Endothelial cell of umbilical vein (primary cell): ENCODE data around the gene NPTX1. TPM values are rescaled to one million over a fixed set of nuclear protein-coding genes. Genes with fewer than 3 reads are reported as not detected.

ENCODE experiments used
- BruUV-seq: library from RNA; stranded (reverse); fragments of 400-500 nt; replicated peaks from 2 replicates; lab custom pipeline; 2021; lab: Mats Ljungman, UMichigan
- CTCF ChIA-PET: fragments of 300-600, 350-600 bp; sonication (Branson Sonifier 250); formaldehyde crosslinking; loops from one replicate; lab custom pipeline; 2021; ENCODE audit warnings: antibody characterized with exemption, inconsistent platforms; lab: Charles Lee
- POLR2A ChIA-PET: fragments of 300-600, 350-600 bp; sonication (Branson Sonifier 250); formaldehyde crosslinking; loops from one replicate; lab custom pipeline; 2021; ENCODE audit warnings: antibody characterized with exemption, inconsistent platforms; lab: Charles Lee
- DNase-seq: peaks from one replicate; pipeline ENCODE4 v3.0.0-alpha.2; 2011; ENCODE audit warnings: low read depth, low spot score
- FAIRE-seq: peaks from 2 replicates; lab custom pipeline; 2011; peaks lifted over from hg19 to GRCh38; lab: Jason Lieb, UNC
- H2AFZ ChIP-seq: 2 replicates; pipeline ENCODE4 v1.6.0; 2012; ENCODE audit warnings: low read depth, low read length, control low read depth, inconsistent platforms
- H3K27ac ChIP-seq: 2 replicates; pipeline ENCODE4 v1.5.1; 2011; ENCODE audit warnings: low read depth, mild to moderate bottlenecking, control low read depth, low read length, moderate library complexity; ENCODE audit not compliant: insufficient read depth
- H3K27me3 ChIP-seq, 2 experiments: 2 replicates each; pipeline versions ENCODE4 v1.6.0 to v1.6.1; 2011; ENCODE audit warnings: low read length in 2 of 2, mixed read lengths in 1 of 2; ENCODE audit not compliant: control insufficient read depth in 2 of 2, insufficient read depth in 2 of 2
- H3K36me3 ChIP-seq, 2 experiments: 2 replicates in 1 of 2; 3 replicates in 1 of 2; pipeline ENCODE4 v1.5.1; 2011; ENCODE audit warnings: low read length in 2 of 2, mild to moderate bottlenecking in 1 of 2, moderate library complexity in 1 of 2; ENCODE audit not compliant: control insufficient read depth in 2 of 2, insufficient read depth in 2 of 2; ENCODE audit errors: extremely low read depth in 1 of 2
- H3K4me1 ChIP-seq: 3 replicates; pipeline ENCODE4 v1.5.1; 2011; ENCODE audit warnings: mild to moderate bottlenecking, low read length; ENCODE audit not compliant: control insufficient read depth, insufficient read depth; ENCODE audit errors: extremely low read depth
- H3K4me2 ChIP-seq: 2 replicates; pipeline ENCODE4 v1.6.1; 2011; ENCODE audit warnings: low read length, control low read depth, mixed read lengths; ENCODE audit not compliant: insufficient read depth
- H3K4me3 ChIP-seq, 3 experiments: fragments of 200-600 bp in 1 of 3; sonication (generic), shearing (Covaris generic) in 1 of 3; replicated peaks in 1 of 3; 2 replicates each; pipeline ENCODE4 v1.5.1; 2011 to 2016; ENCODE audit warnings: control low read depth in 3 of 3, low read length in 3 of 3, mild to moderate bottlenecking in 2 of 3, inconsistent platforms in 1 of 3, low read depth in 1 of 3, moderate library complexity in 1 of 3; ENCODE audit not compliant: insufficient read depth in 1 of 3
- H3K79me2 ChIP-seq: 2 replicates; pipeline ENCODE4 v1.6.0; 2012; ENCODE audit warnings: low read length, inconsistent platforms; ENCODE audit not compliant: control insufficient read depth, insufficient read depth
- H3K9ac ChIP-seq: replicated peaks from 2 replicates; pipeline ENCODE3; 2011; ENCODE audit warnings: low read length, control low read depth; ENCODE audit not compliant: insufficient read depth; ENCODE audit errors: extremely low read depth
- H3K9me1 ChIP-seq: replicated peaks from 3 replicates; pipeline ENCODE4 v1.6.0; 2011; ENCODE audit warnings: mild to moderate bottlenecking, low read length; ENCODE audit not compliant: control insufficient read depth, insufficient read depth; ENCODE audit errors: extremely low read depth
- H3K9me3 ChIP-seq: replicated peaks from 2 replicates; pipeline ENCODE4 v1.5.1; 2012; ENCODE audit warnings: low read length, inconsistent platforms; ENCODE audit not compliant: control insufficient read depth, insufficient read depth
- H4K20me1 ChIP-seq: replicated peaks from 2 replicates; pipeline ENCODE3; 2011; ENCODE audit warnings: mild to moderate bottlenecking, low read length; ENCODE audit not compliant: control insufficient read depth, insufficient read depth; ENCODE audit errors: extremely low read depth
- CTCF ChIP-seq, 2 donors: IDR thresholded peaks; 1 replicate in 1 of 2; 2 replicates in 1 of 2; pipeline ENCODE4 v1.5.1; 2011; ENCODE audit warnings: low read length in 2 of 2, mild to moderate bottlenecking in 2 of 2, moderate library complexity in 2 of 2, control low read depth in 1 of 2, inconsistent platforms in 1 of 2, low read depth in 1 of 2; ENCODE audit not compliant: insufficient read depth in 1 of 2; ENCODE audit errors: extremely low read depth in 1 of 2
- EZH2 ChIP-seq: IDR thresholded peaks from 2 replicates; pipeline ENCODE4 v1.6.1; 2012; ENCODE audit warnings: borderline replicate concordance, low read depth, mild to moderate bottlenecking, moderate library complexity, low read length, inconsistent platforms; ENCODE audit not compliant: severe bottlenecking
- FOS ChIP-seq: IDR thresholded peaks from 2 replicates; pipeline ENCODE4 v1.6.1; 2011; ENCODE audit warnings: mild to moderate bottlenecking, low read length, moderate library complexity, borderline replicate concordance; ENCODE audit not compliant: insufficient read depth
- GATA2 ChIP-seq: IDR thresholded peaks from 2 replicates; pipeline ENCODE4 v1.7.0; 2011; ENCODE audit warnings: low read depth, mild to moderate bottlenecking, moderate library complexity, mixed read lengths, low read length; ENCODE audit not compliant: insufficient read length, insufficient read depth
- JUN ChIP-seq: IDR thresholded peaks from 2 replicates; pipeline ENCODE4 v1.6.1; 2011; ENCODE audit warnings: borderline replicate concordance, low read depth; ENCODE audit not compliant: insufficient read length, insufficient read depth
- MAX ChIP-seq: IDR thresholded peaks from 2 replicates; pipeline ENCODE4 v1.6.1; 2011; ENCODE audit not compliant: insufficient read depth, insufficient read length
- MYC ChIP-seq: IDR thresholded peaks from one replicate; pipeline ENCODE4 v1.6.1; 2011; ENCODE audit warnings: mild to moderate bottlenecking, low read depth, low read length
- POLR2A ChIP-seq: IDR thresholded peaks from 2 replicates; pipeline ENCODE4 v1.6.1; 2012; ENCODE audit warnings: low read depth, mild to moderate bottlenecking, control low read depth, low read length
- POLR2AphosphoS5 ChIP-seq: IDR thresholded peaks from 2 replicates; pipeline ENCODE4 v1.6.1; 2012; ENCODE audit warnings: low read depth, mild to moderate bottlenecking, control low read depth, low read length, moderate library complexity; ENCODE audit not compliant: insufficient read depth
- dilution Hi-C: fragments of 300-500 bp; cut with MboI; formaldehyde crosslinking; loops from one replicate; pipeline ENCODE4 v1.15.0; 2019; ENCODE audit warnings: low sequenced_read_pairs; ENCODE audit not compliant: extremely low pct_ligation_motif_present
- intact Hi-C: fragments of 100-400 bp; cut with micrococcal nuclease; formaldehyde crosslinking; loops from one replicate; pipeline ENCODE4 v1.10.0; 2022
- polyA plus RNA-seq, 4 experiments: library from polyadenylated mRNA; depleted of rRNA in 3 of 4; stranded (reverse) in 3 of 4; unstranded in 1 of 4; fragments of >200 nt; gene quantifications; 2 replicates each; pipeline versions ENCODE4 v1.2.1 to v1.2.3, GENCODE V29; 2011 to 2012; ENCODE audit warnings: missing spikeins in 1 of 4
- total RNA-seq: library from RNA; stranded (reverse); gene quantifications from 2 replicates; pipeline ENCODE4 v1.2.3, GENCODE V29; 2021

Gene NPTX1
- total and polyA plus RNA-seq, 2 donors (not counting 3 experiments of a cell fraction or from before 2014, with no cell fraction given), result 0.03 TPM; not detected in 1

- Histone ChIP-seq H3K36me3 (no peaks in the 10 kb centered on the region), H3K4me1 (no peaks in the 10 kb centered on the region), H3K9me1 (no peaks in the 10 kb centered on the region), H2AFZ (no peak overlapping the region), H3K27me3 (no peaks in the 10 kb centered on the region), H3K4me2 (no peak overlapping the region), H3K9ac (no peak overlapping the region), H3K4me3 (no peak overlapping the region), H4K20me1 (no peaks in the 10 kb centered on the region), H3K79me2 (no peaks in the 10 kb centered on the region), H3K9me3 (no peaks in the 10 kb centered on the region), H3K27ac (no peak overlapping the region)
- FAIRE-seq, result no peak
- dilution Hi-C loops, result no loop called here
- DNase-seq, result no peak
- TF ChIP-seq CTCF (IDR thresholded peaks at IDR 0.05; ENCODE audit: extremely low read depth in 1 of 2, insufficient read depth in 1 of 2, low read depth in 1 of 2, low read length in 2 of 2) (no peak), POLR2AphosphoS5 (no peak), POLR2A (no peak), MYC (no peak), JUN (no peak), MAX (no peak), GATA2 (no peak), EZH2 (no peak), FOS (no peak)
- POLR2A ChIA-PET, result no interaction called here
- no TSS peak for BruUV-seq
- CTCF ChIA-PET, result interaction anchor here (1.3 to 3.1 kb wide), 2 partner anchors 10 to 17 kb away, joined by 5 to 10 read pairs; no protein-coding TSS in a partner anchor
- intact Hi-C loops, result no loop called here
Measured at GRCh38 chr17:80437532-80437931, 38.9 kb downstream of the NPTX1 start.
